ENCODE measurements around the gene TRPC4. TPM values are rescaled to one million over a fixed set of nuclear protein-coding genes. Genes with fewer than 3 reads are reported as not detected.

The TRPC4 gene
- total RNA-seq, 1 donor from 2014 or later, result 6.3 TPM

DNA sequence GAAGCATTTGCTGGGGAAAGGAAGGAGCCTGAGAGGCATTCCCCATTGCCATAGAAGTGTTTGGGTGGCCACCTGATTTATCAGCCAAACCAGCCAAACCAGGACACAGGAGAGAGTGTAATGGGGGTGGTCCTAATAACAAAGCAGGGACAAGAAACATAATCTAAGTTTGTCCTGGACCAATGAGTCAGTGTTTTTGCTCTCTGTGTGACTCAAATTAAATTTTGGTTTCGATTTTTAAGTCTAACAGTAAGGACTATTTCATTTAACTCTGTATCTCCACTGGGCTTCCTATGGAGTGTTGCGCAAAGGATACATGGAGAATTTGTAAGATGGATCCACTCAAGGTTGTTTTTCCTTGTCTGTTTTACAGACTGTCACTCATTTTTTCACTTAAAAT, 19.5 kb upstream of the TRPC4 start:
- no peak for DNase-seq (ENCODE audit: extremely low spot score, unreplicated experiment)
- Mint-ChIP-seq H3K27me3 (ENCODE audit: unreplicated experiment) (no peaks in the 10 kb centered on the region), H3K27ac (ENCODE audit: unreplicated experiment) (peak overlapping the region; percentile 46), H3K36me3 (ENCODE audit: unreplicated experiment) (no peaks in the 10 kb centered on the region), H3K4me1 (ENCODE audit: unreplicated experiment) (peaks cover 18% of the 10 kb centered on the region), H3K4me3 (ENCODE audit: unreplicated experiment) (no peak overlapping the region), H3K9me3 (ENCODE audit: unreplicated experiment) (no peaks in the 10 kb centered on the region)
- TF ChIP-seq, protein P1, sequence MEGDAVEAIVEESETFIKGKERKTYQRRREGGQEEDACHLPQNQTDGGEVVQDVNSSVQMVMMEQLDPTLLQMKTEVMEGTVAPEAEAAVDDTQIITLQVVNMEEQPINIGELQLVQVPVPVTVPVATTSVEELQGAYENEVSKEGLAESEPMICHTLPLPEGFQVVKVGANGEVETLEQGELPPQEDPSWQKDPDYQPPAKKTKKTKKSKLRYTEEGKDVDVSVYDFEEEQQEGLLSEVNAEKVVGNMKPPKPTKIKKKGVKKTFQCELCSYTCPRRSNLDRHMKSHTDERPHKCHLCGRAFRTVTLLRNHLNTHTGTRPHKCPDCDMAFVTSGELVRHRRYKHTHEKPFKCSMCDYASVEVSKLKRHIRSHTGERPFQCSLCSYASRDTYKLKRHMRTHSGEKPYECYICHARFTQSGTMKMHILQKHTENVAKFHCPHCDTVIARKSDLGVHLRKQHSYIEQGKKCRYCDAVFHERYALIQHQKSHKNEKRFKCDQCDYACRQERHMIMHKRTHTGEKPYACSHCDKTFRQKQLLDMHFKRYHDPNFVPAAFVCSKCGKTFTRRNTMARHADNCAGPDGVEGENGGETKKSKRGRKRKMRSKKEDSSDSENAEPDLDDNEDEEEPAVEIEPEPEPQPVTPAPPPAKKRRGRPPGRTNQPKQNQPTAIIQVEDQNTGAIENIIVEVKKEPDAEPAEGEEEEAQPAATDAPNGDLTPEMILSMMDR (IDR thresholded peaks at IDR 0.05), result no peak

DNA sequence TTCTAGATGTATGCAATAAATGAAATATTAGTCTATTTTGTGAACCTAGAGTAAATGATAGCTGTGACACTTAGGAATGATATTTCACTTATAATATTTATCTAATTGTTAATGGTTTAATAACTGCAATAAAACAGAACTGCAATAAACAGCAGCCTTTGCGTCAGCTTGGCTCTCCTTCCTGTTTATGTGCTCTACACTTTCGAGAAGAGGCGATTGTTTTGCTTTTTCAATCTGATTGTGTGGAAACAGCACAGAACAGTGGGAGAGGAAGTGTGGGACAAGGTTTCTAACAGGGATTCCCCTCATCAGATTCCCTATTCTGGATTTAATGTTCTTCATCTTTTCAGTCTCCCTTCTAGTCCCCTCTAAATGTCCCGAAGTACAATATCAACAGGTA, 17.3 kb upstream of the TRPC4 start:
- H3K27ac Mint-ChIP-seq (ENCODE audit: unreplicated experiment), result no peak overlapping the region
- DNase-seq (ENCODE audit: extremely low spot score, unreplicated experiment), result no peak

DNA sequence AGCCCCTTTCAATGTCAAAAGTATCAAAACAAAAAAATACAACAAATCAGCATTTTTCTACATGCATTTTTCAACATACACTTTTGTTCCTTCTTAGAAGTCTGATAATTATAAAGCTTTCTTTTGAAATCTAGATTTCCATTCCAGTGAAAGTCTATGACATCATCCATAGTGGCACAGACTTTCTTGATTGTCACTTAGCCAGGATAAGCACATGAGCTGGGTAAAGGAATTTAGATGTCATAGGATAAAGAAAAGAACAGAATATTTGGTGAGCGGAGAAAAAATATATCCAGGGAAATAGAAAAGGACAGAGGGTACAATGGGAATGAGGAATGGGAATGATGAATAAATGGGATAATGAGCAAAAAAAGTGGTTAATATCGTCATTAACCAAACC, 15.1 kb upstream of the TRPC4 start:
- H3K4me3 Mint-ChIP-seq (ENCODE audit: unreplicated experiment), result no peak overlapping the region

More for the DNA sequence above, 17.3 kb upstream of the TRPC4 start:
- Mint-ChIP-seq H3K4me1 (ENCODE audit: unreplicated experiment) (peaks cover 23% of the 10 kb centered on the region), H3K9me3 (ENCODE audit: unreplicated experiment) (no peaks in the 10 kb centered on the region), H3K36me3 (ENCODE audit: unreplicated experiment) (no peaks in the 10 kb centered on the region), H3K27me3 (ENCODE audit: unreplicated experiment) (no peaks in the 10 kb centered on the region), H3K4me3 (ENCODE audit: unreplicated experiment) (no peak overlapping the region)
- TF ChIP-seq, protein P1 (IDR thresholded peaks at IDR 0.05), result no peak

DNA sequence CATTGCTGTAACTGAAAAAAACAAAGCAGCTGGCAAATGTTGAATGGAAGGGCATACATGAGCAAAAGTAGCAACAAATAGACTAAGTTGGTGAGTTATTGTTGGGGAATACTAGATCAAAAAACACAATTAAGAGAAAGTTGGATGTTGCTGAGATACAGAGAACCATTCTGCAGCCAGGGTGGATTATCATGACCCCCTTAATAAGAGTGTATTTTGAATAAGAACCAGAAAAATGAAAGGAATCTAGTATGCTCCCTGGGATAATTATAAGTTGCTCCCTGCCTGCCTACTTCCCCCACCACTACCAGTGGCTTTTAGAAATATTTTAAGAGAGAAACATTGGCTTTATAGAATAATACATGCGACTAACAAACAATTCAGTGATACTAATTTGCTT, 14.5 kb upstream of the TRPC4 start:
- no peak for DNase-seq (ENCODE audit: extremely low spot score, unreplicated experiment)
- Mint-ChIP-seq H3K36me3 (ENCODE audit: unreplicated experiment) (no peaks in the 10 kb centered on the region), H3K9me3 (ENCODE audit: unreplicated experiment) (no peaks in the 10 kb centered on the region), H3K27ac (ENCODE audit: unreplicated experiment) (peak overlapping the region; percentile 33), H3K4me3 (ENCODE audit: unreplicated experiment) (no peak overlapping the region), H3K4me1 (ENCODE audit: unreplicated experiment) (peaks cover 20% of the 10 kb centered on the region), H3K27me3 (ENCODE audit: unreplicated experiment) (no peaks in the 10 kb centered on the region)
- TF ChIP-seq, protein P1 (IDR thresholded peaks at IDR 0.05), result no peak

More for the DNA sequence above, 15.1 kb upstream of the TRPC4 start:
- Mint-ChIP-seq H3K36me3 (ENCODE audit: unreplicated experiment) (no peaks in the 10 kb centered on the region), H3K27ac (ENCODE audit: unreplicated experiment) (peak overlapping the region; percentile 33), H3K4me1 (ENCODE audit: unreplicated experiment) (peaks cover 23% of the 10 kb centered on the region), H3K27me3 (ENCODE audit: unreplicated experiment) (no peaks in the 10 kb centered on the region), H3K9me3 (ENCODE audit: unreplicated experiment) (no peaks in the 10 kb centered on the region)
- no peak for DNase-seq (ENCODE audit: extremely low spot score, unreplicated experiment)
- TF ChIP-seq, protein P1 (IDR thresholded peaks at IDR 0.05), result no peak

DNA sequence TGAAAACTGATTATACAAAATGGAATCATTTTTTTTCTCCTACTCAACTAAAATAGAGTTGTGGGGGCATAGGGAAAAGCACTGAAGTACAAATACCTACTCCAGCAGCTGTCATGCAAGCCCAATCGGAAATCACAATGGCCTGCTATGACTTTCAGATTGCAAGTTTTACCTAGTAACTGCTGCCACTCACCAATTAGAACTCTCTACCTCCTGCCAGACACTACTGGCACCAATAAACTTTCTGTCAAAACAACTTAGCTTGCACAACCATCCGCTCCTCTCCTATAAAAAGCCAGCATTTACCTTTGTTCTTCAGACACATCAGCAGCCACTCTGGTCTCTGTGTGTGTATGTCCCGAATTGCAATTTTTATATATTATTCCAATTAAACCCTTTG, 9.3 kb upstream of the TRPC4 start:
- Mint-ChIP-seq H3K4me3 (ENCODE audit: unreplicated experiment) (no peak overlapping the region), H3K27ac (ENCODE audit: unreplicated experiment) (no peak overlapping the region), H3K36me3 (ENCODE audit: unreplicated experiment) (no peaks in the 10 kb centered on the region), H3K27me3 (ENCODE audit: unreplicated experiment) (no peaks in the 10 kb centered on the region), H3K4me1 (ENCODE audit: unreplicated experiment) (peaks cover 11% of the 10 kb centered on the region), H3K9me3 (ENCODE audit: unreplicated experiment) (no peaks in the 10 kb centered on the region)
- TF ChIP-seq, protein P1 (IDR thresholded peaks at IDR 0.05), result no peak
- no peak for DNase-seq (ENCODE audit: extremely low spot score, unreplicated experiment)
